Keratinocyte (primary cell): ENCODE data around the gene TRPM2. TPM values are rescaled to one million over a fixed set of nuclear protein-coding genes. Genes with fewer than 3 reads are reported as not detected.

Source experiments
- DNase-seq: peaks from one replicate; pipeline ENCODE4 v3.0.0-alpha.2; 2011; ENCODE audit warnings: low read depth, missing footprints, low spot score
- FAIRE-seq: peaks from 2 replicates; lab custom pipeline; 2011; peaks lifted over from hg19 to GRCh38; lab: Jason Lieb, UNC
- H2AFZ ChIP-seq: 2 replicates; pipeline ENCODE4 v1.6.0; 2012; ENCODE audit warnings: low read length, control low read depth, inconsistent platforms; ENCODE audit not compliant: control insufficient read depth
- H3K27ac ChIP-seq: 2 replicates; pipeline ENCODE4 v1.5.1; 2011; ENCODE audit warnings: low read length; ENCODE audit not compliant: control insufficient read depth, insufficient read depth
- H3K27me3 ChIP-seq: 3 replicates; pipeline ENCODE4 v1.6.0; 2011; ENCODE audit warnings: low read length; ENCODE audit not compliant: control insufficient read depth, insufficient read depth; ENCODE audit errors: extremely low read depth
- H3K36me3 ChIP-seq, 2 experiments: 2 replicates in 1 of 2; 3 replicates in 1 of 2; pipeline ENCODE4 v1.5.1; 2011; ENCODE audit warnings: low read length in 2 of 2, mild to moderate bottlenecking in 1 of 2; ENCODE audit not compliant: control insufficient read depth in 2 of 2, insufficient read depth in 2 of 2; ENCODE audit errors: extremely low read depth in 1 of 2
- H3K4me1 ChIP-seq: 3 replicates; pipeline ENCODE4 v1.5.1; 2011; ENCODE audit warnings: low read length; ENCODE audit not compliant: control insufficient read depth, insufficient read depth; ENCODE audit errors: extremely low read depth
- H3K4me2 ChIP-seq: 3 replicates; pipeline ENCODE4 v1.6.0; 2011; ENCODE audit warnings: low read depth, low read length; ENCODE audit not compliant: control insufficient read depth, insufficient read depth; ENCODE audit errors: extremely low read depth
- H3K4me3 ChIP-seq, 3 experiments: fragments of 200-600 bp in 1 of 3; sonication (generic) in 1 of 3; 2 replicates in 2 of 3; 3 replicates in 1 of 3; pipeline ENCODE4 v1.5.1; 2011 to 2016; ENCODE audit warnings: low read length in 3 of 3, mild to moderate bottlenecking in 3 of 3, control low read depth in 2 of 3, inconsistent platforms in 1 of 3, low read depth in 1 of 3, mixed read lengths in 1 of 3, mixed run types in 1 of 3, moderate library complexity in 1 of 3; ENCODE audit not compliant: control insufficient read depth in 2 of 3, insufficient read depth in 2 of 3; ENCODE audit errors: extremely low read depth in 1 of 3
- H3K79me2 ChIP-seq: 2 replicates; pipeline ENCODE4 v1.6.0; 2012; ENCODE audit warnings: low read length; ENCODE audit not compliant: control insufficient read depth, insufficient read depth
- H3K9ac ChIP-seq: 3 replicates; pipeline ENCODE4 v1.6.0; 2011; ENCODE audit warnings: low read length; ENCODE audit not compliant: control insufficient read depth, insufficient read depth; ENCODE audit errors: extremely low read depth
- H3K9me1 ChIP-seq: 3 replicates; pipeline ENCODE4 v1.6.0; 2011; ENCODE audit warnings: low read length; ENCODE audit not compliant: control insufficient read depth, insufficient read depth; ENCODE audit errors: extremely low read depth
- H3K9me3 ChIP-seq: 2 replicates; pipeline ENCODE4 v1.5.1; 2012; ENCODE audit warnings: low read depth, low read length; ENCODE audit not compliant: control insufficient read depth
- H4K20me1 ChIP-seq: 3 replicates; pipeline ENCODE4 v1.6.0; 2011; ENCODE audit warnings: low read length; ENCODE audit not compliant: control insufficient read depth, insufficient read depth; ENCODE audit errors: extremely low read depth
- CTCF ChIP-seq, 3 experiments: IDR thresholded peaks in 1 of 3; conservative IDR thresholded peaks in 1 of 3; optimal IDR thresholded peaks in 1 of 3; 2 replicates in 2 of 3; 3 replicates in 1 of 3; pipeline versions ENCODE3 to v1.5.1; 2011; ENCODE audit warnings: low read length in 3 of 3, mild to moderate bottlenecking in 3 of 3, moderate library complexity in 2 of 3, control low read depth in 1 of 3, inconsistent platforms in 1 of 3; ENCODE audit not compliant: insufficient read depth in 2 of 3; ENCODE audit errors: extremely low read depth in 1 of 3
- EZH2 ChIP-seq: IDR thresholded peaks from one replicate; pipeline ENCODE4 v1.6.1; 2012; ENCODE audit warnings: inconsistent platforms, mild to moderate bottlenecking, low read length, moderate library complexity
- dilution Hi-C: fragments of 300-500 bp; cut with MboI; formaldehyde crosslinking; loops from one replicate; pipeline ENCODE4 v1.7.0; 2020; ENCODE audit warnings: low sequenced_read_pairs; ENCODE audit not compliant: extremely low pct_ligation_motif_present
- polyA plus RNA-seq, 5 experiments: library from polyadenylated mRNA; depleted of rRNA in 3 of 5; stranded (reverse) in 3 of 5; stranded (forward) in 1 of 5; unstranded in 1 of 5; fragments of >200 nt; gene quantifications; 1 replicate in 1 of 5; 2 replicates in 3 of 5; 3 replicates in 1 of 5; pipeline versions ENCODE4 v1.2.1 to v1.2.3, GENCODE V29; 2011 to 2012; ENCODE audit warnings: missing spikeins in 2 of 5, low read depth in 1 of 5, low replicate concordance in 1 of 5

Gene TRPM2
- polyA plus RNA-seq, 1 donor (not counting 4 experiments of a cell fraction or from before 2014, with no cell fraction given) = 0.31 TPM

GRCh38 chr21:44377201-44377921 is 23.9 kb downstream of the TRPM2 start:
- DNase-seq (no peak), FAIRE-seq (no peak)
- Histone ChIP-seq H4K20me1 (no peaks in the 10 kb centered on the region), H3K79me2 (no peaks in the 10 kb centered on the region), H3K27ac (no peak overlapping the region), H3K4me1 (no peaks in the 10 kb centered on the region), H3K9ac (no peak overlapping the region), H3K27me3 (peaks cover 5% of the 10 kb centered on the region), H3K4me2 (peak overlapping the region; percentile 27), H3K9me1 (no peaks in the 10 kb centered on the region), H3K4me3 (no peak overlapping the region), H3K9me3 (no peaks in the 10 kb centered on the region), H3K36me3 (no peaks in the 10 kb centered on the region), H2AFZ (no peak overlapping the region)
- no peak for TF ChIP-seq EZH2
- TF ChIP-seq CTCF (optimal IDR thresholded peaks at IDR 0.05 in 1 of 3, IDR thresholded peaks at IDR 0.05 in 1 of 3, conservative IDR thresholded peaks at IDR 0.05 in 1 of 3; ENCODE audit: extremely low read depth in 1 of 3, insufficient read depth in 2 of 3, low read length in 3 of 3) = peak in 2 of 3 experiments; percentile 29 to 43
- dilution Hi-C loops = no loop called here

- Histone ChIP-seq H3K4me3 (no peak overlapping the region), H3K27ac (no peak overlapping the region), H2AFZ (no peak overlapping the region), H3K4me1 (no peaks in the 10 kb centered on the region), H3K9me1 (no peaks in the 10 kb centered on the region), H3K79me2 (no peaks in the 10 kb centered on the region), H3K9ac (no peak overlapping the region), H3K4me2 (no peak overlapping the region), H3K27me3 (peaks cover 5% of the 10 kb centered on the region), H3K9me3 (no peaks in the 10 kb centered on the region), H3K36me3 (no peaks in the 10 kb centered on the region), H4K20me1 (no peaks in the 10 kb centered on the region)
- DNase-seq (no peak), FAIRE-seq (no peak)
- dilution Hi-C loops = no loop called here
- no peak for TF ChIP-seq EZH2
- no peak for TF ChIP-seq CTCF (optimal IDR thresholded peaks at IDR 0.05 in 1 of 3, IDR thresholded peaks at IDR 0.05 in 1 of 3, conservative IDR thresholded peaks at IDR 0.05 in 1 of 3; ENCODE audit: extremely low read depth in 1 of 3, insufficient read depth in 2 of 3, low read length in 3 of 3)
These were observed 24.7 kb downstream of the TRPM2 start for GRCh38 chr21:44377922-44378645.
